ENCODE measurements around the gene OSMR. TPM values are rescaled to one million over a fixed set of nuclear protein-coding genes. Genes with fewer than 3 reads are reported as not detected.

Gene OSMR
- total and polyA plus RNA-seq, 9 of the 15 experiments (the other 6 are each of a cell fraction or from before 2014, with no cell fraction given): 0.18 to 1.7 (median 0.94) TPM

DNA sequence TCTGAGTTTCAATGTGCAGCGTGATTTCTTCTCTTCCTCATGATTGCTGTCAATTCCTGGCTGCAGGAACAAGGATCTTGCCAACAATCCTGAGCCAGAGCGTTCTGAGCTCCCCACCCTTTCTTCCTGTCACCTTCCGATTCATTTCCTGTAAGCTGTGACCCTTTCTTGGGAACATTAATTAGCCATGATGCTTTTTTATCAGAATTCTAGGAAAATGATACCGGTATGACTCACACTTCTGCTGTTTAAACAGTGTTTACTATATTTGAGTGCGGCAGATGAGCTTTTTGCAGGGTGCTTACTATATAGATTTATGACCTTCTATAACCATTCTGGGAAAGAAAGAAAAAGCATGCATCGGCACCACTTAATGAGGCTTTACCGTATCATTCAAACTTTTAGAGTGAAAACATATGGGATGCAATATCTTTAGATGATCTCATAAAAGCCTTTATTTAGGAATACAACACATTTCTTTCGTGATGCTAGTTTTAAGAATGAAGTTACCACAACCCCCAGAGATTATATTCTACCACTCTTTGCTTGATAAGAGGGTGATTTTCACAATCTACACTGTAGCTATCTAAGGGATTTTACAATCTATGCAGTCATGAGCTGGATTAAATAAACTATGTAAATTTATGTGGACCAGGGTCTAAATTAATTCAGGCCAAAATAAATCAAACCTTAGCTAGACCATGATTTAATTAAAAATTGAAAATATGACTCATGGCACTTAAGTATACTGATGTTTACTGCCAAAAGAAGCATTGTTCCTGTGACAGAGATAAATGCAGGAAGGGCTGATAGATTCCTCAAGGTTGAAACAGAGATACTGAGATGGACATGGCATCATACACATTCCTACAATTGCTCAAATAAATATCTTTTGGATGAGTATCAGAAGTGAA lies 38.0 kb upstream of the OSMR start:
- no peak overlapping the region for H2AFZ ChIP-seq (ENCODE audit: low read depth, low read length)
- intact Hi-C loops (cut with micrococcal nuclease): loop anchor here (2.0 to 10.0 kb wide), 5 partner anchors 71 to 543 kb away; no protein-coding TSS in a partner anchor
- H3K36me3 ChIP-seq (ENCODE audit: control insufficient read depth, insufficient read depth, low read length): no peaks in the 10 kb centered on the region
- ChIA-PET CTCF (ENCODE audit: low intra/inter-chr PET ratio) (interaction anchor here (0.6 to 0.8 kb wide), 2 partner anchors 367 to 391 kb away, joined by 3 read pairs; no protein-coding TSS in a partner anchor), POLR2A (interaction anchor here (0.5 to 2.3 kb wide), 4 partner anchors 169 to 1011 kb away, joined by 3 to 8 read pairs (median 4); no protein-coding TSS in a partner anchor)
- H3K4me1 ChIP-seq (replicated peaks in 1 of 2; ENCODE audit: control insufficient read depth in 2 of 2, insufficient read depth in 2 of 2, low read length in 2 of 2): peaks cover 2 to 7% of the 10 kb centered on the region in 2 experiments; a peak in 3 of 5 replicates
- H3K9ac ChIP-seq (ENCODE audit: insufficient read depth in 1 of 2, low read depth in 2 of 2, low read length in 2 of 2): no peak overlapping the region
- ATAC-seq (no peak), FAIRE-seq (peak; percentile 48), DNase-seq (ENCODE audit: extremely low read depth in 1 of 4, low spot score in 3 of 4) (peak in 2 of 4 experiments; percentile 41 to 50)
- no peaks in the 10 kb centered on the region for H3K9me3 ChIP-seq (replicated peaks; ENCODE audit: control insufficient read depth, insufficient read depth, low read depth, low read length)
- no peaks in the 10 kb centered on the region for H3K27me3 ChIP-seq (ENCODE audit: control insufficient read depth in 2 of 2, insufficient read depth in 2 of 2, low read length in 2 of 2)
- H3K79me2 ChIP-seq (ENCODE audit: control insufficient read depth, insufficient read depth, low read length): no peaks in the 10 kb centered on the region
- H3K9me1 ChIP-seq (ENCODE audit: control insufficient read depth, insufficient read depth, low read length): no peaks in the 10 kb centered on the region
- in situ Hi-C loops (cut with MboI): loop anchor here (5.0 kb wide), 1 partner anchor 371 kb away; no protein-coding TSS in a partner anchor
- WGBS (ENCODE audit: insufficient coverage, low coverage, missing lambda C conversion rate): 1% methylated on average over 8 of the region's 8 CpGs
- H3K4me3 ChIP-seq: no peak overlapping the region
- BruUV-seq (replicated peaks): no TSS peak
- no peak overlapping the region for H3K4me2 ChIP-seq (ENCODE audit: insufficient read depth, low read length)
- peak overlapping the region; percentile 42; the same call in 1 of the 3 replicates for H3K27ac ChIP-seq (ENCODE audit: extremely low read depth, low read depth, low read length)
- H4K20me1 ChIP-seq (replicated peaks; ENCODE audit: control insufficient read depth, insufficient read depth, low read length): no peaks in the 10 kb centered on the region
- TF ChIP-seq NUFIP1 (IDR thresholded peaks at IDR 0.05; ENCODE audit: partially characterized antibody) (no peak), ASH1L (IDR thresholded peaks at IDR 0.05; ENCODE audit: borderline replicate concordance, low read depth, partially characterized antibody) (no peak), CREB1 (IDR thresholded peaks at IDR 0.05) (no peak), CREB1 (CRISPR knock-in tag; IDR thresholded peaks at IDR 0.05) (no peak), GTF2A2 (tag; IDR thresholded peaks at IDR 0.05) (no peak), ZNF511 (CRISPR knock-in tag; IDR thresholded peaks at IDR 0.05) (no peak), LEF1 (IDR thresholded peaks at IDR 0.05) (peak; percentile 57; the same call in 1 of the 2 replicates), ZNF133 (CRISPR knock-in tag; IDR thresholded peaks at IDR 0.05) (no peak), CBFA2T3 (IDR thresholded peaks at IDR 0.05) (peak; percentile 75), SUPT5H (IDR thresholded peaks at IDR 0.05) (no peak), SMARCE1 (IDR thresholded peaks at IDR 0.05) (peak; percentile 90), NR2C1 (IDR thresholded peaks at IDR 0.05) (no peak), NR2C1 (tag; IDR thresholded peaks at IDR 0.05) (peak; percentile 20; the same call in 1 of the 2 replicates), KAT8 (IDR thresholded peaks at IDR 0.05; ENCODE audit: low read depth) (no peak), ZC3H4 (CRISPR knock-in tag; IDR thresholded peaks at IDR 0.05; ENCODE audit: borderline replicate concordance) (no peak), ILK (tag; IDR thresholded peaks at IDR 0.05; ENCODE audit: borderline replicate concordance, low read depth) (no peak), RUNX1 (IDR thresholded peaks at IDR 0.05; ENCODE audit: low read depth) (no peak), ZNF324 (CRISPR knock-in tag; IDR thresholded peaks at IDR 0.05) (no peak), BRD9 (IDR thresholded peaks at IDR 0.05; ENCODE audit: low read depth, partially characterized antibody) (no peak), MEF2D (tag; conservative IDR thresholded peaks at IDR 0.05; ENCODE audit: low read depth) (no peak), PHB (CRISPR knock-in tag; IDR thresholded peaks at IDR 0.05) (no peak), ZNF134 (CRISPR knock-in tag; conservative IDR thresholded peaks at IDR 0.05) (no peak), NFXL1 (CRISPR knock-in tag; IDR thresholded peaks at IDR 0.05) (no peak)
- TF ChIP-seq, protein P1, sequence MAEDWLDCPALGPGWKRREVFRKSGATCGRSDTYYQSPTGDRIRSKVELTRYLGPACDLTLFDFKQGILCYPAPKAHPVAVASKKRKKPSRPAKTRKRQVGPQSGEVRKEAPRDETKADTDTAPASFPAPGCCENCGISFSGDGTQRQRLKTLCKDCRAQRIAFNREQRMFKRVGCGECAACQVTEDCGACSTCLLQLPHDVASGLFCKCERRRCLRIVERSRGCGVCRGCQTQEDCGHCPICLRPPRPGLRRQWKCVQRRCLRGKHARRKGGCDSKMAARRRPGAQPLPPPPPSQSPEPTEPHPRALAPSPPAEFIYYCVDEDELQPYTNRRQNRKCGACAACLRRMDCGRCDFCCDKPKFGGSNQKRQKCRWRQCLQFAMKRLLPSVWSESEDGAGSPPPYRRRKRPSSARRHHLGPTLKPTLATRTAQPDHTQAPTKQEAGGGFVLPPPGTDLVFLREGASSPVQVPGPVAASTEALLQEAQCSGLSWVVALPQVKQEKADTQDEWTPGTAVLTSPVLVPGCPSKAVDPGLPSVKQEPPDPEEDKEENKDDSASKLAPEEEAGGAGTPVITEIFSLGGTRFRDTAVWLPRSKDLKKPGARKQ (CRISPR knock-in tag; IDR thresholded peaks at IDR 0.05): no peak
